Measurements from ENCODE around the gene ACAD11. TPM values are rescaled to one million over a fixed set of nuclear protein-coding genes. Genes with fewer than 3 reads are reported as not detected.

Gene ACAD11
- total RNA-seq, 1 experiment from 2014 or later = 12.6 TPM

DNA sequence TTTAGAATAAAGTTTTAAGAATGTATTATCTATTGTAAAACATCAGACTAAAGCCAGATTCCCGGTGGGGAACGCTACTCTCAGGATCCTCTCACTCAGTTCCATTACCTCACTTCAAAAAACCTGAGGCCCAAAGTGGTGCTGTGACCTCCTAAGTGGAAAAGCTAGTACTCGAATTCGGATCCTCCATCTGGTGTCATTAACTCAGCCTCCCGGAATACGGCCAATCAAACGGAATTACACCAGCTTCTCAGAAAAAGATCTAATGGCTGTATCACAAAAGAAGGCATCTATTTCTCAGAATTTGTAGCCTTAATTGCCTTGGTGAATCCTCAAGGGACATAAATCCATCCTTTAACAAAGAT lies 627 bp downstream of the ACAD11 start:
- BruUV-seq (replicated peaks) = no TSS peak
- Histone ChIP-seq H2AFZ (ENCODE audit: low read depth, low read length, poor library complexity, severe bottlenecking) (peak overlapping the region; percentile 45), H3K27ac (ENCODE audit: low read depth, low read length) (peak overlapping the region; percentile 89), H3K9me2 (ENCODE audit: insufficient read depth) (no peaks in the 10 kb centered on the region), H3K4me2 (ENCODE audit: low read length) (peak overlapping the region; percentile 82), H3K36me3 (ENCODE audit: control insufficient read depth in 1 of 2, insufficient read depth in 2 of 2, low read length in 2 of 2) (no peaks in the 10 kb centered on the region), H3K9me3 (ENCODE audit: control insufficient read depth in 1 of 2, insufficient read depth in 1 of 2, low read depth in 1 of 2, low read length in 2 of 2) (no peaks in the 10 kb centered on the region), H4K20me1 (ENCODE audit: insufficient read depth) (no peaks in the 10 kb centered on the region), H3K4me3 (replicated peaks in 1 of 2; ENCODE audit: low read depth in 1 of 2, low read length in 2 of 2) (peak overlapping the region; percentile 72 to 87), H3K79me2 (ENCODE audit: insufficient read depth, low read length) (peaks cover 47% of the 10 kb centered on the region), H3K4me1 (ENCODE audit: control insufficient read depth in 1 of 2, insufficient read depth in 2 of 2, low read length in 2 of 2) (peaks cover 0 to 16% of the 10 kb centered on the region in 2 experiments; a peak in 2 of 4 replicates), H3K27me3 (ENCODE audit: insufficient read depth, low read length) (no peaks in the 10 kb centered on the region), H3K9ac (ENCODE audit: low read length) (peak overlapping the region; percentile 92)
- no peak for TF ChIP-seq ZFX (IDR thresholded peaks at IDR 0.05)
- no peak for TF ChIP-seq CEBPB (IDR thresholded peaks at IDR 0.05; ENCODE audit: low read depth)
- TF ChIP-seq, protein P1, sequence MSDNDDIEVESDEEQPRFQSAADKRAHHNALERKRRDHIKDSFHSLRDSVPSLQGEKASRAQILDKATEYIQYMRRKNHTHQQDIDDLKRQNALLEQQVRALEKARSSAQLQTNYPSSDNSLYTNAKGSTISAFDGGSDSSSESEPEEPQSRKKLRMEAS (IDR thresholded peaks at IDR 0.05) = peak; percentile 24; the same call in 1 of the 2 replicates
- TF ChIP-seq, protein P2, sequence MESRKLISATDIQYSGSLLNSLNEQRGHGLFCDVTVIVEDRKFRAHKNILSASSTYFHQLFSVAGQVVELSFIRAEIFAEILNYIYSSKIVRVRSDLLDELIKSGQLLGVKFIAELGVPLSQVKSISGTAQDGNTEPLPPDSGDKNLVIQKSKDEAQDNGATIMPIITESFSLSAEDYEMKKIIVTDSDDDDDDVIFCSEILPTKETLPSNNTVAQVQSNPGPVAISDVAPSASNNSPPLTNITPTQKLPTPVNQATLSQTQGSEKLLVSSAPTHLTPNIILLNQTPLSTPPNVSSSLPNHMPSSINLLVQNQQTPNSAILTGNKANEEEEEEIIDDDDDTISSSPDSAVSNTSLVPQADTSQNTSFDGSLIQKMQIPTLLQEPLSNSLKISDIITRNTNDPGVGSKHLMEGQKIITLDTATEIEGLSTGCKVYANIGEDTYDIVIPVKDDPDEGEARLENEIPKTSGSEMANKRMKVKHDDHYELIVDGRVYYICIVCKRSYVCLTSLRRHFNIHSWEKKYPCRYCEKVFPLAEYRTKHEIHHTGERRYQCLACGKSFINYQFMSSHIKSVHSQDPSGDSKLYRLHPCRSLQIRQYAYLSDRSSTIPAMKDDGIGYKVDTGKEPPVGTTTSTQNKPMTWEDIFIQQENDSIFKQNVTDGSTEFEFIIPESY (IDR thresholded peaks at IDR 0.05; ENCODE audit: extremely low read depth, insufficient replicate concordance, low read length) = no peak
- no peak for TF ChIP-seq YY1 (IDR thresholded peaks at IDR 0.05; ENCODE audit: extremely low read depth, insufficient replicate concordance, low read depth, low read length)
- no peak; the same call in 1 of the 2 replicates for TF ChIP-seq SIN3A (IDR thresholded peaks at IDR 0.05; ENCODE audit: low read depth)
- TF ChIP-seq SP1 (IDR thresholded peaks at IDR 0.05; ENCODE audit: low read depth) = no peak
- DNase-seq (ENCODE audit: low read depth, low spot score) = no peak
- ChIA-PET RAD21 (ENCODE audit: low non-redundant PET in 1 of 2, low total read pairs in 2 of 2, uncharacterized antibody in 2 of 2, unreplicated experiment in 2 of 2) (no interaction called here), CTCF (interaction anchor here (0.9 to 2.9 kb wide), 3 partner anchors 17 to 123 kb away, joined by 4 to 11 read pairs (median 4); no protein-coding TSS in a partner anchor), POLR2A (interaction anchor here (0.7 to 1.7 kb wide), 5 partner anchors 9 to 16 kb away, joined by 3 to 4 read pairs (median 3); no protein-coding TSS in a partner anchor)
- intact Hi-C loops (cut with micrococcal nuclease) = no loop called here
- ATAC-seq = peak; percentile 21

All from HCT116 (cell line).